Esophagus muscularis mucosa (tissue), 4 donors: ENCODE data around the gene FHL5. TPM values are rescaled to one million over a fixed set of nuclear protein-coding genes. Genes with fewer than 3 reads are reported as not detected.

Experiments
- DNase-seq: peaks from one replicate; pipeline ENCODE4 v3.0.0-alpha.2; 2017; ENCODE audit errors: extremely low spot score
- H3K27ac ChIP-seq, 4 donors: fragments of 200-600 bp; sonication (generic); replicated peaks in 1 of 4; 1 replicate in 3 of 4; 2 replicates in 1 of 4; pipeline ENCODE4 v1.5.1; 2016 to 2019; ENCODE audit warnings: mild to moderate bottlenecking in 1 of 4
- H3K27me3 ChIP-seq, 4 donors: fragments of 200-600 bp; sonication (generic); one replicate each; pipeline versions ENCODE4 v1.5.1 to v1.6.0; 2016 to 2019
- H3K36me3 ChIP-seq, 4 donors: fragments of 200-600 bp; sonication (generic); one replicate each; pipeline ENCODE4 v1.5.1; 2016 to 2019
- H3K4me1 ChIP-seq, 4 donors: fragments of 200-600 bp; sonication (generic); one replicate each; pipeline ENCODE4 v1.5.1; 2016 to 2019
- H3K4me3 ChIP-seq, 4 donors: fragments of 200-600 bp; sonication (generic); 1 replicate in 2 of 4; 2 replicates in 2 of 4; pipeline ENCODE4 v1.5.1; 2016 to 2019; ENCODE audit warnings: mild to moderate bottlenecking in 4 of 4, moderate library complexity in 1 of 4
- H3K9me3 ChIP-seq, 4 donors: fragments of 200-600 bp; sonication (generic); 1 replicate in 3 of 4; 2 replicates in 1 of 4; pipeline ENCODE4 v1.5.1; 2016 to 2019
- EP300 ChIP-seq: sonication (generic); formaldehyde crosslinking; IDR thresholded peaks from one replicate; pipeline ENCODE4 v1.6.1; 2017; ENCODE audit warnings: antibody characterized with exemption
- POLR2A ChIP-seq: fragments of 450-650 bp; IDR thresholded peaks from one replicate; pipeline ENCODE4 v1.6.1; 2017; ENCODE audit warnings: antibody characterized with exemption, moderate library complexity, mild to moderate bottlenecking, low read depth
- POLR2AphosphoS5 ChIP-seq, 2 donors: sonication (generic); formaldehyde crosslinking; IDR thresholded peaks; one replicate each; pipeline ENCODE4 v1.6.1; 2017; ENCODE audit warnings: antibody characterized with exemption in 2 of 2
- WGBS: methylation state at CpG from one replicate; pipeline ENCODE4 v1.1.5; 2018; 5-methylcytosine and 5-hydroxymethylcytosine counted together
- intact Hi-C: fragments of 100-400 bp; cut with DNase I; formaldehyde crosslinking; loops from one replicate; pipeline ENCODE4 v1.15.1; 2023
- total RNA-seq, 4 donors: library from RNA; depleted of rRNA; stranded (reverse); fragments of >200 nt; gene quantifications; one replicate each; pipeline versions ENCODE4 v1.1.0 to v1.2.1, GENCODE V29; 2016
- TF ChIP-seq, protein P1 (sequence below), 3 experiments: fragments of 200-600 bp in 2 of 3; fragments of 450-650 bp in 1 of 3; sonication (generic) in 2 of 3; IDR thresholded peaks; one replicate each; pipeline ENCODE4 v1.5.1; 2017 to 2019; ENCODE audit warnings: antibody characterized with exemption in 3 of 3, mild to moderate bottlenecking in 2 of 3, moderate library complexity in 1 of 3

Gene FHL5
- total RNA-seq, 4 donors from 2014 or later, result 10.8 to 33.7 (median 18.0) TPM

DNA sequence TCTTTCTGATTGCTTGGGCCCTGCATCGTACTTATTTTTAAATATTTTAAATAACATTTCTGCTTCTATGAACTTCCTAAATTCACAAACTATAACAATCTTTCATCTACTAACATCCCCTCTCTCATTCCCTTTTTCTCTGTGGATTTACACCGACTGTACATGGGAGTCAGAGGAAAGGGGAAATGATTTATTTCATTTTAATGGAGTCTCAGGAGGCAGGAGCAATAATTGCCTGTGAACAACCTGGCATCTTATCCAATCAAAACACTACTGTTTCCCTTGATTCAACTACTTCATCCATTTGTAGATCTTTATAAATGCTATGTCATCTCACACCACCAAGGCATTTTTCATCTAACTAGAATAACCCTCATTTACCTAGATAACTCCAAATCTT is 89.6 kb downstream of the FHL5 start:
- WGBS, result 79% methylated on average over 2 of the region's 2 CpGs
- no peaks in the 10 kb centered on the region for H3K9me3 ChIP-seq

DNA sequence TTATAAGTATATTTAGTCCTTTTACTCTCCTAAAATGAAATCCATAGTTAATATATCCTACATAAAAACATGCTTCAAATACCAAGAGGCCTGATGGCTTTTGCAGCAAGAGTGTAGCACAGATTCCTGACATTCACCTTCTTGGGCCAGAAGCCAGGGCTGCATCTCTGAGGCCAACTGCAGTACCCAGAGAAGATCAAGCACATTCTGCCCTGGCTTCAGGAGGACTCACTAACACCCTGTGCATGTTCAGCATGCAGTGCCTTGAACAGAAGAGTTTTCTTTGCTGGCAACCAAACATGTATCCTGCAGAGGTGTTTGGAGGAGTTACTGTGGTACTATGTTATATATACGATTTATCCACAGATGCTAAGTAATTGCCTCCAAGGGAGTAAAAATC is 90.3 kb downstream of the FHL5 start:
- Histone ChIP-seq H3K27me3 (peaks cover 0 to 14% (median 0%) of the 10 kb centered on the region in 4 donors), H3K9me3 (no peaks in the 10 kb centered on the region), H3K4me1 (no peaks in the 10 kb centered on the region), H3K27ac (no peak overlapping the region), H3K4me3 (no peak overlapping the region), H3K36me3 (no peaks in the 10 kb centered on the region)
- TF ChIP-seq EP300 (no peak), POLR2AphosphoS5 (IDR thresholded peaks at IDR 0.05) (no peak)
- TF ChIP-seq, protein P1, sequence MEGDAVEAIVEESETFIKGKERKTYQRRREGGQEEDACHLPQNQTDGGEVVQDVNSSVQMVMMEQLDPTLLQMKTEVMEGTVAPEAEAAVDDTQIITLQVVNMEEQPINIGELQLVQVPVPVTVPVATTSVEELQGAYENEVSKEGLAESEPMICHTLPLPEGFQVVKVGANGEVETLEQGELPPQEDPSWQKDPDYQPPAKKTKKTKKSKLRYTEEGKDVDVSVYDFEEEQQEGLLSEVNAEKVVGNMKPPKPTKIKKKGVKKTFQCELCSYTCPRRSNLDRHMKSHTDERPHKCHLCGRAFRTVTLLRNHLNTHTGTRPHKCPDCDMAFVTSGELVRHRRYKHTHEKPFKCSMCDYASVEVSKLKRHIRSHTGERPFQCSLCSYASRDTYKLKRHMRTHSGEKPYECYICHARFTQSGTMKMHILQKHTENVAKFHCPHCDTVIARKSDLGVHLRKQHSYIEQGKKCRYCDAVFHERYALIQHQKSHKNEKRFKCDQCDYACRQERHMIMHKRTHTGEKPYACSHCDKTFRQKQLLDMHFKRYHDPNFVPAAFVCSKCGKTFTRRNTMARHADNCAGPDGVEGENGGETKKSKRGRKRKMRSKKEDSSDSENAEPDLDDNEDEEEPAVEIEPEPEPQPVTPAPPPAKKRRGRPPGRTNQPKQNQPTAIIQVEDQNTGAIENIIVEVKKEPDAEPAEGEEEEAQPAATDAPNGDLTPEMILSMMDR (IDR thresholded peaks at IDR 0.05), result no peak
- no peak for DNase-seq
- 82% methylated on average over 1 of the region's 1 CpG for WGBS
- intact Hi-C loops, result no loop called here

More for the DNA sequence above, 89.6 kb downstream of the FHL5 start:
- Histone ChIP-seq H3K4me1 (no peaks in the 10 kb centered on the region), H3K36me3 (no peaks in the 10 kb centered on the region), H3K4me3 (no peak overlapping the region), H3K27me3 (peaks cover 0 to 14% (median 0%) of the 10 kb centered on the region in 4 donors), H3K27ac (no peak overlapping the region)
- TF ChIP-seq EP300 (no peak), POLR2AphosphoS5 (IDR thresholded peaks at IDR 0.05) (no peak), POLR2A (no peak)
- TF ChIP-seq, protein P1 (IDR thresholded peaks at IDR 0.05), result no peak
- no peak for DNase-seq
- intact Hi-C loops, result no loop called here

DNA sequence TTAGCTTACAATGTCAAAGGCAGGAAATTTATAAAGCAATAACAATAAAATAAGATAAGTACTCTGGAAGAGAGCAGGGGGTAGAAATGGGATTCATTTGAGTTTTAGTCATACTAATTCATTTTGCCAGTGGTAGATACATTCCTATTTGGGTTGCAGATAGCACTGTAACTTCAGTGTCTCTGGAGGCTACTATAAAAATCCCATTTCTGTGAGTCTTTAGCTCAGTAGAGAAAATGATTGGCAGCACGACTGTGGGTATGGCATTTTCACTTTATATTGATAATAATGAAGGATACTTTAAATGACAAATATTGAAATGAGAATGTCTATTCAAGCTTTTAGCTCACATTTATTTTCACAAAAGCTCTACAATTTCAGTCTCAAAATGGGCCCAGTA is 93.6 kb downstream of the FHL5 start:
- no peaks in the 10 kb centered on the region for H3K36me3 ChIP-seq
- H3K4me3 ChIP-seq, result no peak overlapping the region
- no peaks in the 10 kb centered on the region for H3K9me3 ChIP-seq
- no peak overlapping the region for H3K27ac ChIP-seq
- intact Hi-C loops, result no loop called here
- no peak for DNase-seq
- 83% methylated on average over 1 of the region's 1 CpG for WGBS
- no peaks in the 10 kb centered on the region for H3K4me1 ChIP-seq
- TF ChIP-seq, protein P1 (IDR thresholded peaks at IDR 0.05), result no peak
- TF ChIP-seq POLR2AphosphoS5 (IDR thresholded peaks at IDR 0.05), result no peak
- TF ChIP-seq POLR2A, result no peak
- TF ChIP-seq EP300, result no peak
- H3K27me3 ChIP-seq, result peaks cover 0 to 7% (median 0%) of the 10 kb centered on the region in 4 donors

DNA sequence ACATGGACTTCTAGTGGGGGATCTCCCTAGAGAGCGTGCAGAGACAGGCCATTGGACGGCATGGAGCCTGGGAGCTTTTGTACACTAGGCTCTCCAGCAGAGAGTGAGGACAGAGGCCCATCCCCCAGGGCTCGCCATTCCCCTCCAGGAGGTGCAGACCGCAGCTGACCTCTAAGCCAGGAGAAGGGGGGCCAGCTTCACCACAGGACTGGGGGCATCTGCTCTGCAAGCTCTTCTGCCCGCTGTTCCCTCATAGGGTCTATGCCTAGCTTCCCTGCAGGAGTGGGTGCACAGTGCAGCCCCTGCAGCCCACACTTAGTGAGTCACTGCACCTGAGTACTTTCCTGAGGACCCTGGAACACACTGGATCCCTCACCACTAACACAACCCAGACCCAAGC is 94.4 kb downstream of the FHL5 start:
- intact Hi-C loops, result no loop called here
- H3K27me3 ChIP-seq, result peaks cover 0 to 7% (median 0%) of the 10 kb centered on the region in 4 donors
- H3K27ac ChIP-seq, result no peak overlapping the region
- H3K4me3 ChIP-seq, result no peak overlapping the region
- no peaks in the 10 kb centered on the region for H3K36me3 ChIP-seq
- H3K4me1 ChIP-seq, result no peaks in the 10 kb centered on the region
- TF ChIP-seq POLR2A (no peak), EP300 (no peak), POLR2AphosphoS5 (IDR thresholded peaks at IDR 0.05) (no peak)
- TF ChIP-seq, protein P1 (IDR thresholded peaks at IDR 0.05), result no peak
- 50% methylated on average over 5 of the region's 5 CpGs for WGBS
- no peak for DNase-seq
- H3K9me3 ChIP-seq, result peaks cover 0 to 6% (median 1%) of the 10 kb centered on the region in 4 donors
